Neutrophil (primary cell): ENCODE measurements around the gene TPK1.

ENCODE experiments used
- H3K27ac ChIP-seq: fragments of 200-600 bp; sonication (generic); 2 replicates; pipeline ENCODE4 v1.5.1; 2016; ENCODE audit warnings: mild to moderate bottlenecking, moderate library complexity
- H3K27me3 ChIP-seq: fragments of 200-600 bp; sonication (generic); 2 replicates; pipeline ENCODE4 v1.6.0; 2016; ENCODE audit warnings: mild to moderate bottlenecking
- H3K36me3 ChIP-seq: fragments of 200-600 bp; sonication (generic); 2 replicates; pipeline ENCODE4 v1.5.1; 2017
- H3K4me1 ChIP-seq, 2 experiments: fragments of 200-600 bp in 1 of 2; sonication (generic) in 1 of 2; 1 replicate in 1 of 2; 2 replicates in 1 of 2; pipeline versions ENCODE4 v1.5.1 to v1.6.1; 2013 to 2016; ENCODE audit warnings: low read depth in 1 of 2, low read length in 1 of 2, mild to moderate bottlenecking in 1 of 2, moderate library complexity in 1 of 2; ENCODE audit not compliant: control insufficient read depth in 1 of 2, insufficient read depth in 1 of 2
- H3K4me3 ChIP-seq, 2 experiments: fragments of 200-600 bp in 1 of 2; sonication (generic) in 1 of 2; 1 replicate in 1 of 2; 2 replicates in 1 of 2; pipeline ENCODE4 v1.5.1; 2013 to 2016; ENCODE audit warnings: low read depth in 1 of 2, low read length in 1 of 2, mild to moderate bottlenecking in 1 of 2, moderate library complexity in 1 of 2
- H3K9me3 ChIP-seq: fragments of 200-600 bp; sonication (generic); 2 replicates; pipeline ENCODE4 v1.5.1; 2016
- CTCF ChIP-seq: fragments of 200-600 bp; sonication (generic); IDR thresholded peaks from 2 replicates; pipeline ENCODE4 v1.5.1; 2016; ENCODE audit warnings: antibody characterized with exemption

The TPK1 gene

GRCh38 chr7:144659211-144659610 is 176.6 kb downstream of the TPK1 start:
- Histone ChIP-seq H3K9me3 (no peaks in the 10 kb centered on the region), H3K4me1 (no peaks in the 10 kb centered on the region), H3K36me3 (no peaks in the 10 kb centered on the region), H3K4me3 (no peak overlapping the region), H3K27me3 (no peaks in the 10 kb centered on the region), H3K27ac (no peak overlapping the region)
- TF ChIP-seq CTCF, result no peak

- Histone ChIP-seq H3K27me3 (no peaks in the 10 kb centered on the region), H3K4me1 (no peaks in the 10 kb centered on the region), H3K9me3 (no peaks in the 10 kb centered on the region), H3K4me3 (no peak overlapping the region), H3K27ac (no peak overlapping the region), H3K36me3 (no peaks in the 10 kb centered on the region)
- no peak for TF ChIP-seq CTCF
Measured at GRCh38 chr7:144656965-144657517, 178.8 kb downstream of the TPK1 start.

- Histone ChIP-seq H3K27ac (no peak overlapping the region), H3K27me3 (no peaks in the 10 kb centered on the region), H3K4me1 (no peaks in the 10 kb centered on the region), H3K36me3 (no peaks in the 10 kb centered on the region), H3K4me3 (no peak overlapping the region), H3K9me3 (no peaks in the 10 kb centered on the region)
- no peak for TF ChIP-seq CTCF
Measured at GRCh38 chr7:144653449-144653848, 182.4 kb downstream of the TPK1 start.

GRCh38 chr7:144650439-144650838 is 185.4 kb downstream of the TPK1 start:
- Histone ChIP-seq H3K27ac (no peak overlapping the region), H3K9me3 (no peaks in the 10 kb centered on the region), H3K4me3 (no peak overlapping the region), H3K4me1 (no peaks in the 10 kb centered on the region), H3K36me3 (no peaks in the 10 kb centered on the region), H3K27me3 (no peaks in the 10 kb centered on the region)
- TF ChIP-seq CTCF, result no peak

GRCh38 chr7:144649120-144649519 is 186.7 kb downstream of the TPK1 start:
- H3K4me1 ChIP-seq, result no peaks in the 10 kb centered on the region
- no peaks in the 10 kb centered on the region for H3K36me3 ChIP-seq
- H3K4me3 ChIP-seq, result no peak overlapping the region
- H3K27me3 ChIP-seq, result no peaks in the 10 kb centered on the region
- no peak overlapping the region for H3K27ac ChIP-seq
- H3K9me3 ChIP-seq, result no peaks in the 10 kb centered on the region
- no peak for TF ChIP-seq CTCF
